Body of pancreas (tissue), 4 donors: ENCODE measurements around the gene RPS27L.
A peak's percentile ranks its signal among the peaks of the same experiment; 100 is the strongest.

Experiments used
- CTCF ChIP-seq, 7 experiments: fragments of 450-650 bp in 4 of 7; fragments of 200-600 bp in 3 of 7; sonication (generic) in 3 of 7; IDR thresholded peaks; one replicate each; pipeline ENCODE4 v1.5.1; 2016 to 2019; ENCODE audit warnings: antibody characterized with exemption in 7 of 7
- POLR2A ChIP-seq, 3 donors: fragments of 450-650 bp; IDR thresholded peaks; one replicate each; pipeline ENCODE4 v1.6.1; 2016; ENCODE audit warnings: antibody characterized with exemption in 3 of 3, mild to moderate bottlenecking in 2 of 3

- TF ChIP-seq POLR2A (IDR thresholded peaks at IDR 0.05) (peak; percentile 80 to 87 (median 82)), CTCF (IDR thresholded peaks at IDR 0.05) (no peak)
These were observed 35.8 kb downstream of the RPS27L start, which contains the start of gene LACTB for GRCh38 chr15:63121382-63122001.
